NOMO-1 (cell line): ENCODE results near the gene RASGRP1.

Source experiments
- DNase-seq, 2 experiments: peaks; one replicate each; lab custom pipeline; 2025; ENCODE audit not compliant: unreplicated experiment in 2 of 2; lab: John Stamatoyannopoulos, UW

Gene RASGRP1

GRCh38 chr15:38508647-38509046, 56.0 kb downstream of the RASGRP1 start:
- no peak for DNase-seq

- no peak for DNase-seq
These were observed 57.0 kb downstream of the RASGRP1 start for GRCh38 chr15:38507570-38507969.

- no peak for DNase-seq
These were observed 57.6 kb downstream of the RASGRP1 start for GRCh38 chr15:38506997-38507396.

GRCh38 chr15:38504680-38505467, 59.7 kb downstream of the RASGRP1 start:
- DNase-seq: no peak

- no peak for DNase-seq
These were observed 61.1 kb downstream of the RASGRP1 start for GRCh38 chr15:38503496-38503895.

GRCh38 chr15:38499651-38500050, 65.0 kb downstream of the RASGRP1 start:
- DNase-seq: no peak

- DNase-seq: no peak
These were observed 68.5 kb downstream of the RASGRP1 start for GRCh38 chr15:38496151-38496550.

GRCh38 chr15:38490242-38490922, 74.2 kb downstream of the RASGRP1 start:
- DNase-seq: no peak

- no peak for DNase-seq
These were observed 77.2 kb downstream of the RASGRP1 start for GRCh38 chr15:38487378-38487777.

GRCh38 chr15:38486936-38487335, 77.7 kb downstream of the RASGRP1 start:
- DNase-seq: no peak

GRCh38 chr15:38482572-38482971, 82.0 kb downstream of the RASGRP1 start:
- no peak for DNase-seq

- DNase-seq: no peak
These were observed 82.9 kb downstream of the RASGRP1 start for GRCh38 chr15:38481761-38482160.

GRCh38 chr15:38481113-38481512, 83.5 kb downstream of the RASGRP1 start:
- no peak for DNase-seq

- DNase-seq: no peak
These were observed 84.9 kb downstream of the RASGRP1 start for GRCh38 chr15:38479756-38480155.

- no peak for DNase-seq
These were observed 85.3 kb downstream of the RASGRP1 start for GRCh38 chr15:38479266-38479665.

GRCh38 chr15:38477637-38478036, 87.0 kb downstream of the RASGRP1 start:
- DNase-seq: no peak

- DNase-seq: no peak
These were observed 88.5 kb downstream of the RASGRP1 start for GRCh38 chr15:38476120-38476519.

GRCh38 chr15:38475361-38475760, 89.3 kb downstream of the RASGRP1 start:
- no peak for DNase-seq

GRCh38 chr15:38474155-38474757, 90.4 kb downstream of the RASGRP1 start:
- DNase-seq: peak; percentile 32 to 55

GRCh38 chr15:38471974-38472373, 92.6 kb downstream of the RASGRP1 start:
- no peak for DNase-seq

GRCh38 chr15:38470816-38471215, 93.8 kb downstream of the RASGRP1 start:
- DNase-seq: no peak

GRCh38 chr15:38464675-38465074, 99.9 kb downstream of the RASGRP1 start:
- DNase-seq: no peak
